ENCODE data around the gene SSR4. TPM values are rescaled to one million over a fixed set of nuclear protein-coding genes. Genes with fewer than 3 reads are reported as not detected.

The SSR4 gene
- total and polyA plus RNA-seq, 2 of the 8 experiments (the other 6 are each of a cell fraction or from before 2014, with no cell fraction given), result 168 to 642 TPM

DNA sequence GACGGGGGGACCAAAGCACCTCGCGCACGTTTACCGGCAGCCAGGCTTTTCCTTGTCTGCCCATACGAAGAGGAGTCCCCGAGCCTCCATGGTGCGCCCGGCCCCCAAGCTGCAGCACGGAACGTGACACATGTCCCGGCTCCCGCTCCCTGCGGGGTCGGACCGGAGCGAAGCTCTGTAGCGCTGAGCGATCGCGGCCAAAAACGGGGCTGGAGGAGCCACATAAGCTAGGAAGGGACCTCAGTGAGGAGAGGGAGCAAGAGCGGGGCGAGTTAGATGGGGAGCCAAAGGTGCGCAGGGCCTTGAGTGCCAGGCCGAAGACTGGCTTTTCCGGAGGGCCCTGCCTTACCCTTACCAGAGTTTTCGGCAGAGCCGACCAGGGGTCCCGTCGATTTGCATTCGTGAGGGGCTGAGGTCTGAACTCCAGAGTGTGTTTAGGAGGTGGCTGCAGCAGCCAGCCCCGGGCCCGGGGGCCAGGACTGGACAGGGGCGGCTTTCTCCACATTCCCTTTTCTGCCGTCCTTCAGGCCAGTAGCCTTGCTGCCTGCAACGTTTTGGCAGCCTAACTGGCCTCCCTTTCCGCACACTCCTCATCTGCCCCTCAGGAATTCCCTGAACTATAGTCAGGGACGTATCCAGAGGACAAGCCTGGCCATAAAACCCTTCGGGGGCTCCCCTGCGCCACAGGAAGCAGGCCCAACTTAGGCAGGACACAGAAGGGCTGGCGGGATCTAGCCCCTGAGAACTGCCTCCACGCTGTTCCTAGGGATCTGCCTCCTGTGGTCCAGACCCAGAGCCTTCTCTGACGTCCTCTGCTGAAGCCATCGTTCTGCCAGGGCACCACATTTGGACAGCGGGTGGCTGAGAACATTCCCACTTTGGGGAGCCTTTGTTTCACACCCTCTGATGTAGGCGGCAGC is 689 bp downstream of the SSR4 start (continued):
- no peak for TF ChIP-seq HDAC2 (IDR thresholded peaks at IDR 0.05; ENCODE audit: borderline replicate concordance in 1 of 2, low read depth in 2 of 2, low read length in 2 of 2)
- TF ChIP-seq PHF8 (conservative IDR thresholded peaks at IDR 0.05; ENCODE audit: low read depth, low read length), result no peak; the same call in 1 of the 2 replicates
- no peak for TF ChIP-seq TBP (IDR thresholded peaks at IDR 0.05; ENCODE audit: low read depth, low read length)
- no peak for TF ChIP-seq NANOG (IDR thresholded peaks at IDR 0.05; ENCODE audit: insufficient read depth, low read depth, low read length, poor library complexity, severe bottlenecking)
- TF ChIP-seq, protein P1, sequence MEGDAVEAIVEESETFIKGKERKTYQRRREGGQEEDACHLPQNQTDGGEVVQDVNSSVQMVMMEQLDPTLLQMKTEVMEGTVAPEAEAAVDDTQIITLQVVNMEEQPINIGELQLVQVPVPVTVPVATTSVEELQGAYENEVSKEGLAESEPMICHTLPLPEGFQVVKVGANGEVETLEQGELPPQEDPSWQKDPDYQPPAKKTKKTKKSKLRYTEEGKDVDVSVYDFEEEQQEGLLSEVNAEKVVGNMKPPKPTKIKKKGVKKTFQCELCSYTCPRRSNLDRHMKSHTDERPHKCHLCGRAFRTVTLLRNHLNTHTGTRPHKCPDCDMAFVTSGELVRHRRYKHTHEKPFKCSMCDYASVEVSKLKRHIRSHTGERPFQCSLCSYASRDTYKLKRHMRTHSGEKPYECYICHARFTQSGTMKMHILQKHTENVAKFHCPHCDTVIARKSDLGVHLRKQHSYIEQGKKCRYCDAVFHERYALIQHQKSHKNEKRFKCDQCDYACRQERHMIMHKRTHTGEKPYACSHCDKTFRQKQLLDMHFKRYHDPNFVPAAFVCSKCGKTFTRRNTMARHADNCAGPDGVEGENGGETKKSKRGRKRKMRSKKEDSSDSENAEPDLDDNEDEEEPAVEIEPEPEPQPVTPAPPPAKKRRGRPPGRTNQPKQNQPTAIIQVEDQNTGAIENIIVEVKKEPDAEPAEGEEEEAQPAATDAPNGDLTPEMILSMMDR (IDR thresholded peaks at IDR 0.05; ENCODE audit: control extremely low read depth in 1 of 3, insufficient read depth in 1 of 3, low read depth in 1 of 3, low read length in 3 of 3), result no peak

Data from H1 (cell line).